Motor neuron (in vitro differentiated cells): Measurements from ENCODE around the gene ZBTB37. TPM values are rescaled to one million over a fixed set of nuclear protein-coding genes. Genes with fewer than 3 reads are reported as not detected.
"Not testable (repeated sequence)": the region's sequence is repeated elsewhere in the genome, so short reads cannot be mapped to it uniquely, and the experiment has no call there.

Experiments used
- ATAC-seq, 8 experiments: fragments of 200-7000 bp; cut with Tn5 transposase; replicated peaks in 6 of 8; 2 replicates each; pipeline ENCODE4 v1.8.0; 2021; ENCODE audit warnings: mild to moderate bottlenecking in 8 of 8, moderate library complexity in 8 of 8
- H3K27ac ChIP-seq, 2 donors: fragments of 250-450 bp; sonication (Bioruptor Pico); 2 replicates each; pipeline ENCODE4 v1.9.0; 2021; ENCODE audit warnings: antibody characterized with exemption in 2 of 2, mild to moderate bottlenecking in 2 of 2, moderate library complexity in 1 of 2
- H3K4me1 ChIP-seq, 2 donors: fragments of 250-450 bp; sonication (Bioruptor Pico); replicated peaks in 1 of 2; 2 replicates each; pipeline ENCODE4 v1.6.1; 2021; ENCODE audit warnings: antibody characterized with exemption in 2 of 2, mild to moderate bottlenecking in 2 of 2, moderate library complexity in 1 of 2
- H3K4me3 ChIP-seq, 5 donors: fragments of 250-450 bp; sonication (Bioruptor Pico); 2 replicates each; pipeline ENCODE4 v1.9.0; 2021; ENCODE audit warnings: antibody characterized with exemption in 5 of 5, mild to moderate bottlenecking in 5 of 5, moderate library complexity in 4 of 5
- WGBS, 10 experiments: fragments of 450-650 bp; shearing (Covaris generic); methylation state at CpG; one replicate each; pipeline ENCODE4 v1.0.0; 2022; 5-methylcytosine and 5-hydroxymethylcytosine counted together
- in situ Hi-C, 9 experiments: fragments of 400-800 bp; cut with MboI; loops; one replicate each; pipeline ENCODE4 v1.15.0; 2021; ENCODE audit warnings: low sequenced_read_pairs in 9 of 9, low pct_unique_long_range_greater_than_20kb in 2 of 9; ENCODE audit not compliant: unreplicated experiment in 9 of 9
- total RNA-seq, 8 experiments: library from RNA; unstranded; fragments of 300-600 nt; gene quantifications; 2 replicates each; pipeline versions ENCODE4 v1.2.3 to v1.2.4, GENCODE V29; 2022

ZBTB37 gene
- total RNA-seq, 8 experiments from 2014 or later = 7.6 to 25.2 (median 19.0) TPM

DNA sequence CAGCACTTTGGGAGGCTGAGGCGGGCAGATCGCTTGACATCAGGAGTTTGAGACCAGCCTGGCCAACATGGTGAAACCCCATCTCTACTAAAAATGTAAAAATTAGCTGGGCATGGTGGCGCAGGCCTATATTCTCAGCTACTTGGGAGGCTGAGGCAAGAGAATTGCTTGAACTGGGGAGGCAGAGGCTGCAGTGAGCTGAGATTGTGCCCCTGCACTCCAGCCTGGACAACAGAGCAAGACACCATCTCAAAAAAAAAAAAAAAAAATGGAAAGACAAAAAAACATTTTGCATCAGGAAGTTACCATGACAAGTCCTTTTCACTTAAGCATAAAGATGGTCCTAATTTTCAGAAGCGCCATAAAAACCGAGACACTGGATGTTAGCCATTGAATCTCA is 62.4 kb downstream of the ZBTB37 start:
- H3K4me1 ChIP-seq, H3K4me3 ChIP-seq, H3K27ac ChIP-seq, in situ Hi-C loops, ATAC-seq: not testable (repeated sequence)
- WGBS, 10 experiments = 60 to 100% (median 99%) methylated on average over 2 to 5 of the region's 5 CpGs

DNA sequence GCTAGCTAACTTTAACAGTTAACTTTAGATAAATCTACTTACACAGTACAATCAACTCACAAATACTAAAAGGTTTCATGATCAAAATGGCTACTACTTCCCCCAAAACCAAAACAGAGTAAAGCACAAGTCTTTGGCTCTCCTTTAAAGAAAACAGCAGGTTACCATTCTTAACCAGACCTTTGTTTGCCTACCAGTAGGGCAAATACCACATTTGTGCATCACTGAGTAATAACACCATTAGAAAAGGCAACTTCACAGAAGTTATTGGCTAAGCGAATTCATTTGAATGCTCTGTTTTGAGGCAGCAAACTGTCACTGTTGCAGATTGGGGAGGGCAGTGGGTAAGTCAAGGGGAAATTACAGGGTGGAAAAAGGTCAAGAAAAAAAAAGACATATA is 66.3 kb downstream of the ZBTB37 start:
- in situ Hi-C loops = no loop called here
- ATAC-seq = no peak
- Histone ChIP-seq H3K4me1 (no peaks in the 10 kb centered on the region), H3K4me3 (no peak overlapping the region), H3K27ac (no peak overlapping the region)
- WGBS, 10 experiments = 60 to 100% (median 83%) methylated on average over 1 of the region's 1 CpG; no CpG with 5 or more reads in 2 of the 10 experiments

DNA sequence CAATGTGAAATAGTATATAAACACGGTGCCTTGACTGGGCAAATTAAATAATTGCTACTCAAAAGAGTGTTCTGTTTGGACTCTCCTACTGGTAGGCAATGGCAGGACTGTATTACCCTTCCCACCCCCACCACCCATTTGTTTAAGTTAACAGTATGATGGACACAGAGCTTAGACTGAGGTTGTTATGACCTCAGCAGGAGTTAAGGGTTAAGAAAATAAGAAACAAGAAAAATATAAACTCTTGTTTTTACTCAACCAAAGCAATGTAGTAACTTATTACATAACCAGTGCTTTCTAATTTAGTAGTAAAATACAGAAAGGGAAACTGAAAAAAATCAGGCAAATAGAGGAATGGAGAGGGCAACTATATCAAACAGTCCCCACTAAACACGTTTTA is 68.9 kb downstream of the ZBTB37 start:
- in situ Hi-C loops = no loop called here
- WGBS, 10 experiments = 56 to 94% (median 88%) methylated on average over 1 to 2 of the region's 2 CpGs; no CpG with 5 or more reads in 1 of the 10 experiments
- H3K27ac ChIP-seq = no peak overlapping the region
- ATAC-seq = no peak
- H3K4me3 ChIP-seq = no peak overlapping the region
- H3K4me1 ChIP-seq = no peaks in the 10 kb centered on the region

DNA sequence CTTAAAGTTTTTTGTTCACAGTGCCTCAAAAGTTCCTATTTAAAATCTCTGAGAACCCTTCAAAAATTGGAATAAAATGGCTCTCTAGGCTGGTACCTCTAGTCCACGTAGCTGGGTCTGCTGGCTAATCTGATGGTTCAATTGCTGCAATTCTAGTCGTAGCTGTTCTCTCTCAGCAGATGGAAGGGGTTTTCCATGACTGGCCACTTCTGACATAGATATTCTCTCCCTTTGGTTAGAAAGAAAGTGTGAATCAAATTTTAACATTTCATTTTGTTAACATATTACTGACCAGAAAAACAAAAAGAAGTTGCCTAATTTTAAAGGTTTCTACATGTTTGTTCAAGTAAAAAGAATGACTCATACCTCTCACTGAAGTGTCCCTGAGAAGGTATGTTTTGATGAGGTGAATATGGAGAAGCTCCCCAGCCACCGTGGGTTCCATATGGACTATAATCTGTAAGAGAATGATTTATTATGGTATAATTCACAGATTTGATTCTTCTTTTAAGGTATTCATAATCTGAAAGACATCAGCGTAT is 78.3 kb downstream of the ZBTB37 start:
- ATAC-seq = no peak

DNA sequence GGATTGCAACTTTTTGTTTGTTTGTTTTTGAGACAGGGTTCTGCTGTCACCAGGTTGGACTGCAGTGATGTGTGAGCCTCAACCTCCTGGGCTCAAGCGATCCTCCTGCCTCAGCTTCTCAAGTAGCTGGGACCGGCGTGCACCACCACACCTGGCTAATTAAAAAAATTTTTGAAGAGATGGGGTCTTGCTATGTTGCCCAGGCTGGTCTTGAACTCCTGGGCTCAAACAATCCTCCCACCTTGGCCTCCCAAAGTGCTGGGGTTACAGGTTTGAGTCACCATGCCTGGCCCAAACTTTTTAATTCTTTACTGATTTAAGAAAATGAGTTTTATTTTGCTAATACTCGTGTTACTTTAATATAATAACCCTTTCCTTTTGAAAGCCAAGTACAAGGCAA is 80.4 kb downstream of the ZBTB37 start:
- ATAC-seq = no peak
- no peak overlapping the region for H3K4me3 ChIP-seq
- WGBS, 10 experiments = 60 to 100% (median 97%) methylated on average over 1 to 4 of the region's 4 CpGs
- no peak overlapping the region for H3K27ac ChIP-seq
- in situ Hi-C loops = no loop called here
- no peaks in the 10 kb centered on the region for H3K4me1 ChIP-seq

More for the DNA sequence above, 78.3 kb downstream of the ZBTB37 start:
- Histone ChIP-seq H3K27ac (no peak overlapping the region), H3K4me3 (no peak overlapping the region), H3K4me1 (no peaks in the 10 kb centered on the region)
- in situ Hi-C loops = no loop called here
- WGBS, 10 experiments = 81 to 100% (median 96%) methylated on average over 2 to 4 of the region's 4 CpGs; no CpG with 5 or more reads in 1 of the 10 experiments

Other genes starting within 250 kb of the ZBTB37 start
- not detected for gene TEX50, start 233.0 kb upstream of the ZBTB37 start, total RNA-seq
- 10 to 100 TPM in 1 of 8 experiments, 1 to 10 TPM in 4, under 1 TPM in 2, not detected in 1; 0.31 to 10.8 (median 2.5) TPM for gene ANKRD45, start 198.5 kb upstream of the ZBTB37 start, total RNA-seq
- 10 to 100 TPM; 15.5 to 35.2 (median 31.1) TPM for gene KLHL20, start 153.4 kb upstream of the ZBTB37 start, total RNA-seq
- gene DARS2, start 43.7 kb upstream of the ZBTB37 start, total RNA-seq = 10 to 100 TPM; 12.7 to 34.6 (median 16.5) TPM
- gene CENPL, start 43.5 kb upstream of the ZBTB37 start, total RNA-seq = 10 to 100 TPM in 3 of 8 experiments, 1 to 10 TPM in 5; 3.2 to 17.4 (median 6.7) TPM
- gene GAS5, start 391 bp upstream of the ZBTB37 start, total RNA-seq = 1,000 to 10,000 TPM in 4 of 8 experiments, 100 to 1,000 TPM in 4; 711 to 2,769 (median 1,186) TPM
- gene SERPINC1, start 48.9 kb downstream of the ZBTB37 start, total RNA-seq = under 1 TPM in 5 of 8 experiments, not detected in 3; 0.16 to 0.81 (median 0.32) TPM
- gene RC3H1, start 154.0 kb downstream of the ZBTB37 start, total RNA-seq = 10 to 100 TPM; 18.9 to 30.0 (median 25.0) TPM